A673 (cell line): ENCODE data around the gene DPH1. TPM values are rescaled to one million over a fixed set of nuclear protein-coding genes. Genes with fewer than 3 reads are reported as not detected.

ENCODE experiments used
- BruUV-seq: library from RNA; stranded (reverse); fragments of 400-500 nt; replicated peaks from 2 replicates; lab custom pipeline; 2021; lab: Mats Ljungman, UMichigan
- CTCF ChIA-PET: fragments of 300-600 bp; sonication (Branson Sonifier 250); formaldehyde crosslinking; loops from one replicate; lab custom pipeline; 2022; ENCODE audit warnings: antibody characterized with exemption; lab: Charles Lee
- POLR2A ChIA-PET: fragments of 300-600 bp; sonication (Branson Sonifier 250); formaldehyde crosslinking; loops from one replicate; lab custom pipeline; 2022; ENCODE audit warnings: antibody characterized with exemption; ENCODE audit not compliant: low non-redundant PET; lab: Charles Lee
- DNase-seq: peaks from one replicate; pipeline ENCODE4 v3.0.0-alpha.2; 2015; ENCODE audit warnings: low spot score
- H3K27ac ChIP-seq: fragments of 200-600 bp; sonication (generic); 2 replicates; pipeline ENCODE4 v1.5.1; 2016; ENCODE audit warnings: mixed run types, low read depth, mild to moderate bottlenecking, mixed read lengths, antibody characterized with exemption, low read length; ENCODE audit not compliant: poor library complexity, severe bottlenecking
- H3K27me3 ChIP-seq: fragments of 200-600 bp; sonication (generic); replicated peaks from 2 replicates; pipeline ENCODE4 v1.6.1; 2017; ENCODE audit warnings: mixed run types, low read depth, mild to moderate bottlenecking, mixed read lengths, antibody characterized with exemption, low read length; ENCODE audit not compliant: insufficient read depth, poor library complexity
- H3K36me3 ChIP-seq: fragments of 200-600 bp; sonication (generic); 2 replicates; pipeline ENCODE4 v1.6.1; 2016; ENCODE audit warnings: mixed run types, mild to moderate bottlenecking, mixed read lengths, antibody characterized with exemption, low read length; ENCODE audit not compliant: insufficient read depth, poor library complexity, severe bottlenecking
- H3K4me1 ChIP-seq: fragments of 200-600 bp; sonication (generic); 2 replicates; pipeline ENCODE4 v1.6.1; 2017; ENCODE audit warnings: mixed run types, mild to moderate bottlenecking, mixed read lengths, antibody characterized with exemption, low read length; ENCODE audit not compliant: insufficient read depth, poor library complexity, severe bottlenecking
- H3K4me3 ChIP-seq: fragments of 200-600 bp; sonication (generic); 2 replicates; pipeline ENCODE4 v1.5.1; 2016; ENCODE audit warnings: low read depth, mixed run types, mild to moderate bottlenecking, mixed read lengths, low read length; ENCODE audit not compliant: poor library complexity, severe bottlenecking
- H3K9me3 ChIP-seq: fragments of 200-600 bp; sonication (generic); 2 replicates; pipeline ENCODE4 v1.6.1; 2016; ENCODE audit warnings: mixed run types, low read depth, mild to moderate bottlenecking, mixed read lengths, antibody characterized with exemption, low read length; ENCODE audit not compliant: poor library complexity, severe bottlenecking
- CTCF ChIP-seq: fragments of 300-800, 200-600 bp; sonication (generic); conservative IDR thresholded peaks from 2 replicates; pipeline ENCODE4 v1.5.1; 2017; ENCODE audit warnings: low read depth, mild to moderate bottlenecking, antibody characterized with exemption, low read length, moderate library complexity, mixed read lengths
- EZH2 ChIP-seq: fragments of 200-600 bp; sonication (generic); IDR thresholded peaks from 2 replicates; pipeline ENCODE4 v1.6.1; 2017; ENCODE audit warnings: borderline replicate concordance, low read depth, mild to moderate bottlenecking, mixed read lengths, antibody characterized with exemption, low read length; ENCODE audit not compliant: poor library complexity, severe bottlenecking
- intact Hi-C: fragments of 100-400 bp; cut with micrococcal nuclease; formaldehyde crosslinking; loops from one replicate; pipeline ENCODE4 v1.10.0; 2022; ENCODE audit not compliant: unreplicated experiment
- total RNA-seq: library from RNA; stranded (reverse); gene quantifications from 2 replicates; pipeline ENCODE4 v1.2.3, GENCODE V29; 2021

The DPH1 gene
- total RNA-seq, 1 experiment from 2014 or later, result 51.1 TPM

GRCh38 chr17:1985093-1985492, 44.9 kb upstream of the DPH1 start:
- Histone ChIP-seq H3K27me3 (no peaks in the 10 kb centered on the region), H3K9me3 (no peaks in the 10 kb centered on the region), H3K4me1 (peaks cover 3% of the 10 kb centered on the region), H3K36me3 (no peaks in the 10 kb centered on the region), H3K4me3 (no peak overlapping the region), H3K27ac (no peak overlapping the region)
- TF ChIP-seq CTCF (no peak), EZH2 (no peak)
- CTCF ChIA-PET, result no interaction called here
- DNase-seq, result no peak
- intact Hi-C loops, result no loop called here
- POLR2A ChIA-PET, result no interaction called here
- no TSS peak for BruUV-seq

- ChIA-PET CTCF (no interaction called here), POLR2A (no interaction called here)
- no peaks in the 10 kb centered on the region for H3K27me3 ChIP-seq
- H3K27ac ChIP-seq, result no peak overlapping the region
- no TSS peak for BruUV-seq
- no peaks in the 10 kb centered on the region for H3K9me3 ChIP-seq
- DNase-seq, result no peak
- TF ChIP-seq CTCF (no peak), EZH2 (no peak)
- intact Hi-C loops, result no loop called here
- peaks cover 3% of the 10 kb centered on the region for H3K4me1 ChIP-seq
- H3K4me3 ChIP-seq, result no peak overlapping the region
- H3K36me3 ChIP-seq, result no peaks in the 10 kb centered on the region
Observed at GRCh38 chr17:1985686-1986085, 44.3 kb upstream of the DPH1 start.

- H3K27me3 ChIP-seq, result no peaks in the 10 kb centered on the region
- POLR2A ChIA-PET, result no interaction called here
- H3K4me3 ChIP-seq, result no peak overlapping the region
- H3K9me3 ChIP-seq, result no peaks in the 10 kb centered on the region
- H3K27ac ChIP-seq, result no peak overlapping the region
- CTCF ChIA-PET, result no interaction called here
- H3K36me3 ChIP-seq, result no peaks in the 10 kb centered on the region
- TF ChIP-seq CTCF (no peak), EZH2 (no peak)
- DNase-seq, result no peak
- intact Hi-C loops, result no loop called here
- BruUV-seq, result no TSS peak
- H3K4me1 ChIP-seq, result peaks cover 3% of the 10 kb centered on the region
Observed at GRCh38 chr17:1986783-1987451, 43.0 kb upstream of the DPH1 start.
